HL-60/S4 treated with retinoic acid at 250 ng/mL for 4 days and 3 days (cell line): ENCODE results near the gene CAPZB.

Source experiments
- in situ Hi-C: fragments of 300-500 bp; cut with MboI; formaldehyde crosslinking; loops from 2 replicates; pipeline ENCODE4 v1.7.0; 2022; ENCODE audit warnings: low sequenced_read_pairs

Gene CAPZB

DNA sequence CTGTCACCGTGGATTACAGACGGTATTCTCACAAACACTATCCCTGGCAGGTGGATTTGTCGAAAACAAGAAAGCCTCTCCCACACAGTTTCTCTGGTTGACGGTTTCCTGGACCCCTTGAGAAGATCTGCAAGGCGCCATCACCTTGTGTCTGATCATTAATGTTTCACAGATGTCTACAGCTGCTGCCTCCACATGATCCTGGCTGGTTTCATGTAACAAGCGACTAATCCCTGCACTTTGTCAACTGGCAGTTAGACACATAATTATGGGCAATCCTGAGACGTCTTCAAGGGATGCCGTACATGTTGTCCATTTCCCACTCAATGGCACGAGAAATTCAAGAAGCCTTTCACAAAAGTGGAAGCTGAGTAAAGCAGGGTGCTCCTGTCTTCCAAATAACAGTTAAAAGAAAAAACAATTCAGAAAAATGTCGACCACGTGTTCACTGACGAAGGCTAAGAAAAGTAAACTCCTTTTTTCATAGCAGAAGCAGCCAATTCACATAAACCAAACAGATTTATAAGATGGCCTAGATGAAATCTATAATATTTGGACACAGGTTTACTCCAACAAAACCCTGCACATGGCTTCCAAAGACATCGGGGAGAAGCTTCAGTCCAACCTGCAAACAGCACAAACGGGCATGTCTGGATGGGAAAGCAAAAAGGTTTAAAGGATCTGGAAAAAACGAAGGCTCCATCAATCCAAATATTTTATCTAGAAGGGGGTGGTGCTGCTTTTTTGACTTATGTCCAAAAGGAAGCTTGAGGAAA lies 52.2 kb downstream of the CAPZB start:
- in situ Hi-C loops = no loop called here

DNA sequence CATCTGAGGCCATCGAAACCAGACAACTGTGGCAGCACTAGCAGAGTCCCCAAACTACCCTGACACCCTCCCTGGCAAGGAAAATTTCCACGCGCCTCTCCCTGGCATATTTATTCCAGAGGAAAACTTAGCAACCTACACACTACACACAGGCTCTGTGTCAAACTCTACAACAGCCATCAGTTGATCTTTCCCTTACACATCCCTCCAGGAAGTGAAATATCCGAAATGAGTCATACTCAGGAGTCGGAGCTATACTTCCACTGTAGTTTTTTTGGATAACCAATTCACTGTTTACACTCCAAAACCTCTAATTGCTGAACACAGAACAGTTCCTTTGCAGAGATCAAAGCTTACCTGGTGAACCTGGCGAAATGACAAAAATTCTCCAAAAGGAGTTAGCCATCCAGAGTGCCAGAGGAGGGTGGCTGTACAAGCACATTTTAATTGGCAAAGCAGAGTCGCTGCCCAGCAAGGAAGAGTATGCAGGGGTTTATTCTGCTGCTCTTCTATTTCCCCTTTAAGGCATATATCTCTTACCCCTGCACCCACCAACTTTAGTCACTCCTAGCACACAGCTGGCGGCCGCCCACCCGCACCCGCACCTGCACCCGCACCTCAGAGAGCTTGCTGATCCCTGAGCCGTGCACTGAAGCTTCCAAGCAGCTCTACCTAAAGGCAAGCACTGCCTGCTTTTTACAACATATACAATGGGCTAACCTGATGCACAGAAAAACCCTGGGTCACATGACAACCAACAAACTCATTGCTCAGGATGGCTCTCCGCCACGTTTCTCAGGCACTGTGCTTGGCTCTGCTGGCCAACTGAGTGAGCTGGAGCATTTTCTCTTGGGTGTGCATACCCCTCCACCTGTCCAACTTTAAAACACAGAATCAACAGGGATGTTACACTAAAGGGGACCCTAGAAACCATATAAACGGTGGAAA lies 54.9 kb downstream of the CAPZB start:
- in situ Hi-C loops = no loop called here

DNA sequence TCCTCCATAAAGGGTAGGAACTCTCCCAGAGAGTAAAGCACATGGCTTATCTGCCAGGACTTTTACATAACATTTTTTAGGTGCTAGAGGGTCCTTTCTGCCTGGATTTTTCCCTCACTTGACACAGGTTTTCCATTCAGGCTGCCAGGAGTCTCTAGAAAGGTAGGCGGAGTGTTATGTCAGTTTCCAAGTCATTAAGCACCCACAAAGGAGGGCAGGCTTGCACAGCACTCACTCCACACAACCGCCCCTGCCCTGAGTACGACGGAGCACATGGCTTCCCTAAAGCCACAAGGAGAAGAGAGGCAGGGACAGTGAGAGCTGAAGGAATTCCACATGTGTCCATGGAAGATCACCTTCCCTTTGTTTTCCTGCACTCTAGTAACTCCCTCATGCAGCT lies 55.7 kb downstream of the CAPZB start:
- in situ Hi-C loops = no loop called here

DNA sequence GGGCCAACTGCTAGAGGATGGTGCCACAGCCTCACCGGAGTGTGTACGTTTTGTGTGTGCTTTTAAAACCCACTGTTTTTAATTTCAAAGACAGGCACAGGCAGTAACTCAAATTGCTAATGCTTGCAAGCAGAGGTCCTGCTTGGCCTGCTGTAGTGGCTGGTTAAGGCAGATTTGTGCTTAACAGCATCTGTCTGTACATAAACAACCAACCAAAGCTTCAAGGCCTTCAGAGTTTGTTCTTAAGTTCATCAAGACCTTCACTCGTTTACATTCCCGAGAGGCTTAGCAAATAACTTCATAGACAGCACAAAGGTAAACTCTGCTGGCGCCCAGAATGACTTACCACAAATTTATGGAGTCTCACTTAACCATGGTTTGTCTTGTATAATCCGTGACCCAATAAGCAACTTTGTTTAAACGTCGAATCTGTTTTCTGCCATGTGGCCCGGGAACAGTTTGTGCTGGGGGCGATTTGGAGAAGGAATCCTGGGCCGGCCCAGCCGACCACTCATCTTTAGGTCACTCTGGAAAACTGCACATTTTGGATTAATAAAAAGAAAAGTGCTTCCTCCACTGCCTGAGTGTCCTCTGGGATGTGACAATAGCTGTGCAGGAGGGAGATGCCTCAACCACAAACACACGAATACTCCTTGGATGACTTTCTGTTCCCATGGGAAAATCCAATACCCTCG lies 58.1 kb downstream of the CAPZB start:
- in situ Hi-C loops = no loop called here

DNA sequence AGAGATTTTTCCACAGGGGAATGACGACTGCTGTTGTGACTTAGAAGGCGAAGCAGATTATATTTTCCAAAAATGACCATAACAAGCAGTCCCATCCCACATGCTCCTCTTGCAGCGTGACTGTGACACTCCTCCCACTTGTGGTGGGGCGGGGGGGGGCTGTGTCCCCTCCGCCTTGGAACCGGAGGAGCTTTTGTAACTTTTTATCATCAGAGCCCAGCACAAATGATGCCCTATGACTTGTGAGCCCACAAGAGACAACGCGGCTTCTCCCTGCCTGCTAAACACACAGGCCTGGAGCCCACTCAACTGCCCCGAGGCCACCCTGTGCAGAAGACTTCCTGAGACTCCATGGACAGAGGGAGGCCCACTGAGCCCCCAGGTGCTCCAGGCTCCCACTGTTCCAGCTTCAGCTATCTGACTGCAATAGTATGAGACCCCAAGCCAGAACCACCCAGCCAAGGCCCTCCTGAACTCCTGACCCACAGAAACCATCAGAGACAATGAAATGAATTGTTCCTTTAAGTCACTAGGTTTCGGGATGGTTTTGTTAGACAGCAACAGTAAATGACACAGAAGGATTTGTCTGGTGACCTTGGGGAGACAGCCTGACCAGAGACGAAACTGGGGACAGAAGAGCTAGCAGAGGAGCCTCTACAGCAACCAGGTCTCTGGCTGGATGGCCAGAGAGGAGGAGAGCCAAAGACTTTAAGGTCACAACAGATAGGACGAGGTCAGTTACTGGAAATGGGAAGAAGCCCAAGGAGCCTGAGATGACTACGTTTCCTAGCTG lies 58.8 kb downstream of the CAPZB start:
- in situ Hi-C loops = no loop called here

DNA sequence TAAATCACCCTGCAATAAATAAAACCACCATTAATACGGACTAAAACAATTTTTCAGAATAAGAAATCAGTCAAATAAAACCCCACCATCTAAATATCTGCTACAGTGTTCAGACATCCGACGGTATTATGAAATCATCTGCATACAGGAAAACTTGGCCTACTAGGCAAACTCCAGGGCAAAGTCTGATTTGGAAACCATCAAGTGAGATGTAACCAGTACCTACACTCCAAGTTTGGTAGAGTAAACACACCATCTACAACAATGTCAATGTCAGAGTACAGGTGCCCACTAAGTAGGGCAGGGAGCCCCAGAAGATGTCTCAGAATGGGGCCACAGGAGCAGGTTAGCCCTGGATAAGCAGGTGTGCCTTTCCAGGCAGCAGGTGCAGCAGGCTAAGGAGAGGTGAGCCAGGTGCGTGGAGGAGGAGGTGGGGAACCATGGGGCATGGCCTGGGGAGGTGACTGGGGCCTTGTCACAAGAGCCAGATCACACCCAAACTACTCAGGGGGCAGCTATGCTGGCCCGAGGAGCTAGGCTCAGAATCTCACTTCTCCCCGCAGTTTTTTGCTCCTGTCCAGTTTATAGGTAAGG lies 59.6 kb downstream of the CAPZB start:
- in situ Hi-C loops = no loop called here

DNA sequence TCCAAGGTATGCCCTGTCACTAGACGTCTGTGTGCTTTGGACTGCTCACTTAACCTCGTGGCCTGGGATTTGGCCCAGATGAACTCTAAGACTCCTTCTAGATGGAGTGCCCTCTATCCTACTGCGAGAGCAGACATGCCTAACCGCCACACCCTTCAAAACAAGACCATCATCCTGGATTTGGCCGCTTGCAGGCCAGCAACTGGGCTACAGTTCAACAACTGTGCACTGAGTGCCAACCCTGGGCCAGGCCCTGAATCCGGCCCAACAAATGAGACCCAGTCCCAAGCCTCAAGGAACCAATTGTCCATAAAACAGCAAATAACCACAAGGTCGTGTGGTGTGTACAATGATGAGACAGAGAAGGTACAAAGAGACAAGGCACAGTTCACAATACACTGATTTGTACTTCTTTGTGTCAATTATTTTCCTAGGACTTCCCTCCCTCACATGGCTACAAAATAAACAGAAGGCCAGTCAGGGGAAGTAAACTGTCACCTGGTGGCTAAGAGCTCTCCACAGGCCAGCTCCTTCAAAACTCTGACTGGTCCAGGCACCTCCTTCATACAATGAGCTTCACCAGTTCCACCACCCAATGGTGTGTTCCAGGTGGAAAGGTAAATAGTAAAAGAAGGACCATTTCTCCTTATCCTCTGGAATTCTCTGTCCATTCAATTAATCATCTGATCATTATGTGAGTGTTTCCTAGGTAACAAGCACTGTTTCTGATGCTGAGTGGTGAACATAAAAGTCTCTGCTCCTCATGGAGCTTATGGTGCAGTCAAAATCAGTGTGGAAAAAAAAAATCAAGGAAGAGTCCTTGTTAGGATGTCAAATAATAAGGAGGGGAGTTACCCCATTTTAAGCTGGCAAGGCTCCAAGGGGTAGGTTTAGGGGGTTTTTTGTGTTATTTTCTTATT lies 60.4 kb downstream of the CAPZB start:
- in situ Hi-C loops = no loop called here

DNA sequence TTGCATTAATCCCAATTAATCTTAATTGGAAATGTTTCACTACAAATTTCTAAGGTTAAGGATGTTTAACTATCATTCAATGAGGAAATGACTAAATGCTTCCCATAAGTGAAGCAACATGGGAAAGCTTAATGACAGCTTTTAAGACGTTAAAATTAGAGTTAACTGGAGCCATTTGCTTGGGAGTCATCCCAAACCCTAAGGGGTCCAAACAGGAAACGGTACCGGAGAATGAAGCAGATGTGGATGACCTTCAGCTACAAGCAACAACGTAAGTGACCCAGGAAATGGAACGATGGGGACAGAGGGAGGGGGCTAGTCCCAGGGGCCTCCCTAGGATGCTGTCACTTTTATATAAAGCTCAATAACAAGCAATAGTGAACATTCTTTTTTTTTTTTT lies 62.2 kb downstream of the CAPZB start:
- in situ Hi-C loops = no loop called here

DNA sequence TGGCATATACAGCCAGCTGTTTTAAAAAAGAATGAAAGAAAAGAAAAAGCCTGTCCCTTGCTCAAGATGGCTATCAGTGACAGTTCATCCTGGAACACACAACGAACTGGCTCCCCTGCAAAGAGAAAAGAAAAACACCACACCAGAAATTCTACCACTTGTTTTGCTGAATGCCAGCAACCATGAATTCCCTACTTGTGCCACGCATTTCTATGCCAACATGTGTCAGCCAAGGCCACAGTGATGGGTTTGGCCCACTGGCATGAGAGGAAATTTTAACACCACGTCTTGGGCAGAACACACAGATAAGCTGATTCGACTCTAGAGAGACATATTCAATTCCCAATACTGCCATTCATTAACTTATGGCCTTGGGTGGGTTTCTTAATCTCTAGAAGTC lies 64.0 kb downstream of the CAPZB start:
- in situ Hi-C loops = no loop called here

DNA sequence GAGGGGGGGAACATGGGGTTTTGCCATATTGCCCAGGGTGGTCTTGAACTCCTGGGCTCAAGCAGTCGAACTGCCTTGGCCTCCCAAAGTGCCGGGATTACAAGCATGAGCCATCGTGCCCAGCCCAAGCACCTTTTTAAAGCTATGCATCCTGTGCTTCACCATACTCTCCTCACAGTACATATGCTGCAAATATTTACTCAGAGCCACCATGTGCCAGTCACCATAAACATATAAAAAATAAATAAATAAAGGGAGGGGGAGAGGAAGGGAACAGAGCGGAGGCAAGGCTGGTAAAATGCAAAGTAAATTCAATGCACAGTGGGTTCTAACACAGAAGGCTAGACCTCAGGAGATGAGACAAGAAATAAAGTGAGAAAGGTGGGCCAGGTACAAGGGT lies 64.7 kb downstream of the CAPZB start:
- in situ Hi-C loops = no loop called here

DNA sequence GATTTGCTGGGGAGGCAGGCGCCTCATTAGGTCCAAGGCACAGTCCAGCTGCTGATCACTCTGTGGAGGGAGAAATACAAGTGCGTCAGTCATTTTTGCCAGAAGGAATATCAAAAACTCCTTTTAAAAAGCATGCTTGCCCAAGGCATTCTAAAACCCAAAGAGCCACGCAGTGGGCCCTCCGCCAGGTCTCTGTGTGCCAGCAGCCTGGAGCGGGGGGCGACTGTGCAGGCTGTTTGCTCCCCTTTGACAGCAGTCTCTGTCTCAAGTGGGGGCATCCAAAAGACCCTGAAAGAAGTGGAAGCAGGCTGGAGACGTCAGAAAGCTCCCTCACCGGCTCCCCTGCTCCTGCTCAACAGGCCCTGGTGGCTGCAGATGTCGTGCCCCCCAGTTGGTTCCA lies 65.6 kb downstream of the CAPZB start:
- in situ Hi-C loops = no loop called here

DNA sequence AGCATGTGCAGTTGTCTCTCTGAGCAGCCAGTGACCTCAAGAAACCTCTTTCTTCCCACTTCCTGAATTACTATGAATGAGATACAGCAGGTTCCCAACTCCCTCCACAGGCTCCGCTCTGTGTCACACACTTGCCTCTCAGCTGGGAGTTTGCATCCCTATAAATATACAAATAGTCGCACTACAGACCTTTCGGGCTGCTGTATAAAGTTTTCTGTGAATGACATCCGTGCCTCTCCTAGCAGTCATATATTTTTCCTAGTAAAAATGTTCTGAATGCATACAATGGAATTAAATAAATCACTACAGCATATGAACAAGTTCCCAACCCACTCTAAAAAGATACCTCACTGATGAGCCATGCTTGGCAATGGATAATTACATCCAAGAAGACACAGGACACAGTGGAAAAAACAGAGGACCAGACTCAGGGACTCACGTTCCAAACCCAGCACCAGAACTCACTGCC lies 66.8 kb downstream of the CAPZB start:
- in situ Hi-C loops = no loop called here

DNA sequence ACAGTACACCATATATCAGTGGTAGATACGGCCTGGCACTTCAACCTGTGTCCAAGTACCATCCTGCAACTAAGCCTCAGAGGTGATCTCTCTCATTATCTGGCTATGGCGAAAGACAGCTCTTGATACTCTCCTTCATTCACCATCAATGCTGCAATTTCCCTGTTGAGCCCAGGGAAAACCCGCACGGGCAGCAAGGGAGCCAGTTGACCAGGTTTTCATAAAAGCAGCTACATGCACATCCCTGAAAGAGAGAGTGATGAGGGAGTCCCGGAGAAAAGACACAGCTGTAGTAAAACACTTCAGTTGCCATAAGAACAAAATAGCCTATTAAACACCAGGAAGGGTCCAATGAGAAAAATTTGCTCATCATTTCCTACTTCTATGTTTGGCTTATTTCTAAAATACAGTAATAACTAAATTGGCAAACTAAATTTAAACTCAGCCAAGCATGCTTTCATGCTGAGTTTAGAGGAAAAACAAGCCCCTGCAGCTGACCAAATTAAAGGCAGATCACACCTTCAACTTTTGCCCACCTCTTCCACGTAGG lies 68.3 kb downstream of the CAPZB start:
- in situ Hi-C loops = no loop called here

DNA sequence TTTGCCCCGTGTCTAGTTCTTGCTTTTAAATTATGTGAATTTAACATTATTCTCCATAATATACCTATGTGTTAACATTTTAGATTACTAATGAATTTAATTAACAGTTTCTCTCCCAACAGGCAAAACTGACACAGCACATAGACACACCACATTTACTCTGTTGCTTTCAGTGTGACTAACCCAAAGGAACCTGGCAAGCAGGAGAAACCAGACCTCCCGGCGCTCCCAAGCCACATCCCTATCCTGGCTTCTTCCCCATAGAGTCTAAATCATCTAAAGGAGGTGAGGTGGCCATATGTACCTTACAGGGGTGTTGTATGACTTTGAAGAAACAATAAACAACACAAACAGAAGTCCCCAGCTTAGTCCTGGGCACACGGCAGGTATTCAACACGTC lies 69.2 kb downstream of the CAPZB start:
- in situ Hi-C loops = no loop called here

DNA sequence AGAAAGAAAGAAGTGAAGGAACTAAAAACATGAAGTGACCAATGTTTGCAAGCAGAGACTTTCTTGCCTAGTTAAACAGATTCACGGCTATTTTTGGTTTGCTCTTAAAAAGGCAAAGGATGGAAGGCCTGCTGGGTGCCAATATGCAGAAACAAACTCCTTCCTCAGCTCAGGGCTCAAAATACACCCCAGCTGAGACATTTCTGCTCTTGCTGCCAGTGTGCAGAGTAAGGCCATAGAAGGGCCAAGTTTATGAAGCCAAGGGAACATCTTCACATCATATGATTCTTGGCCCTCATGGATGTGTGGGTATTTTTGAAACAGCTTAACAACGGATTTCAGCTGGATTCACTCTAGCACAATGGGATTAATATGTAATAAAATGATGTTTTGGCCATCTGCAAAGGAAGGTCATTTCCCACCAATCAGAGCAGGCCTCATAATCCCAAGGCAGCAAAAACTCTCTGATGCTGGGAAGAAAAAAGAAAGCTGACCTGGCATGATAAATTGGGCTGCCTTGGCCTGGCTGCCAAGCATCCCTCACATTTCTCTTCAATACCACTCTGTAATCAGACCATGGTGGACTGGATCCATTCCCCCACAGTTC lies 70.7 kb downstream of the CAPZB start:
- in situ Hi-C loops = no loop called here

DNA sequence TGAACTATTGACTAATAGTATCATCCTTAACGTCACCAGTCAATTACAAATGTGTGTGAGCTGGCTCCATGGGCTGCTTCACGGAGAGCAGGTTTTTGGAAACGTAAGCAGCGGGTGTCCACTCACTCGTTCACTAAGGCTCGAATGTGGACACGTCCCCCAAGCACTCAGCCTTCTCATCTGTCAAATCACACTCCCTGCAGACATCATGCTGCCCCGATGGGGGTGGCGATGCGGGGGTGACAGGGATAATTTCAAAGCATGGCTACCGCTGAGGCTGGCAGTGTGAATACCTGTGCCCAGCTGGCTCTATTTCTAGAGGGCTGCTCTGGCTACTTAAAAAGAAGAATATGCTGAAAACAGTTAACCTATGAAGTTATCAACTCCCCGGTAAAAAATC lies 71.3 kb downstream of the CAPZB start:
- in situ Hi-C loops = no loop called here

DNA sequence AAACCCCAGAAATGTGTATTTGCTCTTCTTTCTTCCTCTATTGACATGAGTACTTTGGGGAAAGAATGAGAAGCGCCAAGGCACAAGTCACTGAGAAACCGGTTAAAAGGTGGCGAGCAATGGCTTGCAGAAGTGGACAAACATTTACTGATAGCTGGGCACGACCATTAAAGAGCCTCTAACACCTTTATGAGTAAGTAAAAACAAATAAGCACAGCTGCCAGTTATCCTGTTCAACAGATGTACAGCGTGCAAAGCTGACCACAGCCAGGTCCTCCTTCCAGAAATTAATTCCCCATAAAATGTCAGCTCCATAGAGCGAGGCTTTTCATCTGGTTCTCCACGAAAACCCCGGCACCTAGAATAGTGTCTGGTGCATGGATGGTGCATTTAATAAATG lies 72.7 kb downstream of the CAPZB start:
- in situ Hi-C loops = no loop called here

DNA sequence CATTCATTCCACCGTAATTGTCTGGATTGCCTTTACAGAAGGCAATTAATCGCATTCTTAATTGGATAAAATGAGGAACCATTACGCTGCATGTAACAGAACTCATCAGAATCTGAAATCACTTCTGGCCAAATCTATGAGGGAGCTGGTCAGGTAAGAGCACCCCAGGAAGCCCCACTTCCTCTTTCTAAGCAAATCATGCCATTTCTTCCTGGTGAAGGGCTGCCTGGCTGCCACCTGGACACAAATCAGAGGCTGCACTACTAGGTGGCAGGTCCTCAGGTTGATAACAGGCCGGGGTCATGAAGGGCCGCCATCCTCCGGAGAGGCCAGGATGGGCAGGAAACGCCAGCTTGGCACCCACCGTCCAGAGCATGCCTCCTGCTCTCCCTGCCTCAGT lies 73.7 kb downstream of the CAPZB start:
- in situ Hi-C loops = no loop called here
